Lung (tissue), 12 donors: ENCODE results near the gene MOB3C. TPM values are rescaled to one million over a fixed set of nuclear protein-coding genes. Genes with fewer than 3 reads are reported as not detected.

Source experiments
- ATAC-seq: fragments of 200-7000 bp; cut with Tn5 transposase; one replicate; pipeline ENCODE4 v1.9.1; 2020; ENCODE audit warnings: moderate number of reproducible peaks; ENCODE audit not compliant: insufficient read depth, low FRiP score
- DNase-seq, 3 donors: peaks; one replicate each; pipeline ENCODE4 v3.0.0-alpha.2; 2013 to 2017
- H3K27ac ChIP-seq, 2 donors: one replicate each; pipeline ENCODE4 v1.5.1; 2013; ENCODE audit warnings: mild to moderate bottlenecking in 2 of 2, moderate library complexity in 2 of 2, control low read depth in 1 of 2, inconsistent platforms in 1 of 2, low read depth in 1 of 2, low read length in 1 of 2
- H3K27me3 ChIP-seq, 3 donors: one replicate each; pipeline ENCODE4 v1.5.1; 2013; ENCODE audit warnings: low read length in 2 of 3; ENCODE audit not compliant: control insufficient read depth in 3 of 3, insufficient read depth in 3 of 3
- H3K36me3 ChIP-seq, 4 donors: one replicate each; pipeline ENCODE4 v1.5.1; 2013; ENCODE audit warnings: low read length in 4 of 4, mild to moderate bottlenecking in 1 of 4, moderate library complexity in 1 of 4; ENCODE audit not compliant: control insufficient read depth in 4 of 4, insufficient read depth in 4 of 4
- H3K4me1 ChIP-seq, 5 donors: one replicate each; pipeline ENCODE4 v1.5.1; 2013; ENCODE audit warnings: low read length in 5 of 5, mild to moderate bottlenecking in 2 of 5, moderate library complexity in 1 of 5; ENCODE audit not compliant: control insufficient read depth in 5 of 5, insufficient read depth in 5 of 5
- H3K4me3 ChIP-seq: one replicate; pipeline ENCODE4 v1.5.1; 2013; ENCODE audit warnings: mild to moderate bottlenecking, control low read depth, moderate library complexity
- H3K9ac ChIP-seq, 2 donors: one replicate each; pipeline ENCODE4 v1.5.1; 2013; ENCODE audit warnings: low read length in 2 of 2, control low read depth in 1 of 2; ENCODE audit not compliant: insufficient read depth in 1 of 2
- H3K9me3 ChIP-seq, 4 donors: one replicate each; pipeline ENCODE4 v1.5.1; 2013; ENCODE audit warnings: low read length in 3 of 4, mild to moderate bottlenecking in 1 of 4, moderate library complexity in 1 of 4; ENCODE audit not compliant: control insufficient read depth in 4 of 4, insufficient read depth in 3 of 4
- CTCF ChIP-seq: IDR thresholded peaks from 2 replicates; pipeline ENCODE4 v1.5.1; 2012; ENCODE audit warnings: mild to moderate bottlenecking; ENCODE audit errors: control extremely low read depth, extremely low read depth
- WGBS, 2 donors: extraction: QIAGEN DNeasy Blood & Tissue Kit; methylation state at CpG; one replicate each; pipeline ENCODE4 v1.1.7; 2013; 5-methylcytosine and 5-hydroxymethylcytosine counted together
- polyA plus RNA-seq, 2 donors: library from polyadenylated mRNA; stranded (reverse); fragments of 200-250 nt; gene quantifications; one replicate each; pipeline ENCODE4 v1.2.1, GENCODE V29; 2013
- total RNA-seq, 2 donors: library from RNA; depleted of rRNA in 1 of 2; stranded (reverse); fragments of >200 nt in 1 of 2; gene quantifications; one replicate each; pipeline ENCODE4 v1.2.1, GENCODE V29; 2014 to 2021
- donor health status: control.
- donor health status: control.
- donor health status: Bipolar disorder and iron deficiency.
- donor health status: healthy.
- donor health status: DM: yes; HTN: yes; CAD: no.

The MOB3C gene
- total and polyA plus RNA-seq, 4 donors, result 10.6 to 28.7 (median 16.5) TPM

GRCh38 chr1:46615735-46616134 lies 876 bp downstream of the MOB3C start:
- Histone ChIP-seq H3K4me3 (peak overlapping the region; percentile 84), H3K9ac (peak overlapping the region in 1 of 2 donors; percentile 39), H3K27ac (peak overlapping the region; percentile 65), H3K9me3 (no peaks in the 10 kb centered on the region), H3K4me1 (peaks cover 0 to 39% (median 13%) of the 10 kb centered on the region in 5 donors), H3K36me3 (peaks cover 0 to 13% (median under 1%) of the 10 kb centered on the region in 4 donors), H3K27me3 (no peaks in the 10 kb centered on the region)
- DNase-seq (no peak), ATAC-seq (no peak)
- WGBS, 2 donors, result 52 to 65% methylated on average over 3 of the region's 3 CpGs
- TF ChIP-seq CTCF, result no peak

GRCh38 chr1:46615088-46615487 lies 1.5 kb downstream of the MOB3C start:
- Histone ChIP-seq H3K27ac (no peak overlapping the region), H3K27me3 (no peaks in the 10 kb centered on the region), H3K36me3 (peaks cover 0 to 13% (median 2%) of the 10 kb centered on the region in 4 donors), H3K4me3 (no peak overlapping the region), H3K4me1 (peaks cover 0 to 39% (median 13%) of the 10 kb centered on the region in 5 donors), H3K9ac (no peak overlapping the region), H3K9me3 (no peaks in the 10 kb centered on the region)
- DNase-seq (no peak), ATAC-seq (no peak)
- no peak for TF ChIP-seq CTCF
- WGBS, 2 donors, result 88 to 93% methylated on average over 2 of the region's 2 CpGs

- H3K4me1 ChIP-seq, result peaks cover 0 to 39% (median 13%) of the 10 kb centered on the region in 5 donors
- H3K4me3 ChIP-seq, result no peak overlapping the region
- no peak for TF ChIP-seq CTCF
- peaks cover 0 to 17% (median 4%) of the 10 kb centered on the region in 4 donors for H3K36me3 ChIP-seq
- H3K9ac ChIP-seq, result no peak overlapping the region
- peak overlapping the region in 1 of 2 donors; percentile 43 for H3K27ac ChIP-seq
- H3K27me3 ChIP-seq, result no peaks in the 10 kb centered on the region
- DNase-seq (no peak), ATAC-seq (no peak)
- H3K9me3 ChIP-seq, result no peaks in the 10 kb centered on the region
- 83 to 87% methylated on average over 2 of the region's 2 CpGs for WGBS, 2 donors
Observed at GRCh38 chr1:46614604-46614984, 2.0 kb downstream of the MOB3C start.
